ENCODE measurements around the gene ARL17B. TPM values are rescaled to one million over a fixed set of nuclear protein-coding genes. Genes with fewer than 3 reads are reported as not detected.
"Not testable (repeated sequence)": the region's sequence is repeated elsewhere in the genome, so short reads cannot be mapped to it uniquely, and the experiment has no call there.

ARL17B gene
- total RNA-seq = 10.6 TPM
- polyA plus RNA-seq = 10.7 TPM
- long read RNA-seq, donor 1, partial matches to known transcripts = 0 of 1 reads
- long read RNA-seq, donor 1, other reads (novel, unspliced or antisense) = 0 of 1 reads
- long read RNA-seq, donor 2 = 0 reads
- long read RNA-seq, donor 3, transcript ARL17B-202 (4 exons, 743 nt) = major isoform, 11 of 24 reads
- long read RNA-seq, donor 3, partial matches to known transcripts = 5 of 24 reads
- long read RNA-seq, donor 3, other reads (novel, unspliced or antisense) = 7 of 24 reads
- long read RNA-seq, donor 4, partial matches to known transcripts = 0 of 2 reads
- long read RNA-seq, donor 4, other reads (novel, unspliced or antisense) = 0 of 2 reads
- long read RNA-seq, donor 5, transcript ARL17B-202 (4 exons, 743 nt) = major isoform, 8 of 9 reads
- long read RNA-seq, donor 5, partial matches to known transcripts = 0 of 9 reads
- long read RNA-seq, donor 5, other reads (novel, unspliced or antisense) = 0 of 9 reads
- long read RNA-seq, donor 6, transcript ARL17B-202 (4 exons, 743 nt) = major isoform, 9 of 17 reads
- long read RNA-seq, donor 6, partial matches to known transcripts = 7 of 17 reads
- long read RNA-seq, donor 6, other reads (novel, unspliced or antisense) = 0 of 17 reads
- long read RNA-seq, donor 7, partial matches to known transcripts = 0 of 2 reads
- long read RNA-seq, donor 7, other reads (novel, unspliced or antisense) = 0 of 2 reads
- long read RNA-seq, donor 8, partial matches to known transcripts = 0 of 1 reads
- long read RNA-seq, donor 8, other reads (novel, unspliced or antisense) = 0 of 1 reads
- long read RNA-seq, donor 9, partial matches to known transcripts = 0 of 4 reads
- long read RNA-seq, donor 9, other reads (novel, unspliced or antisense) = 0 of 4 reads
- long read RNA-seq, donor 10, partial matches to known transcripts = 0 of 1 reads
- long read RNA-seq, donor 10, other reads (novel, unspliced or antisense) = 0 of 1 reads

DNA sequence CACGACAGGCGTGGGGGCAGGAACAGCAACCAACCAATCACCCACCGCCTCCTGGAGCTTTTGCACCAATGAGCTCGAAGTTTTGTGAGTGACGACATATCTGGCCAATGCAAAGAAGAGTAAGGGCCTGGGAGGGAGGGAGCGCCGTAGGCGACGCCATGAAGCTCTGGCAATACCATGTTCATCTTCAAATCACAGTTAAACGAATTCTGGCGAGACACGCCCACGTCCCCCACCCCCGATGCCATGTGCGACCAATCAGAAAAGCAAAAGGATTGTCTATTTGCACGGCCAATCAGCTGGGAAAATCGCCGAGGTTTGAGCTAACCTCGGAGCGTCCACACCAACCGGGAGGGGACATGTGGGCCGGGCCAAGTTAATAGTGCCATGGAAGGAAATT is at the start of gene ARL17B:
Gene ARL17B (minus strand): TSS at position 12 of the 400 bp plus-strand sequence. CDS start 3,369 bp downstream, outside the sequence.
- not testable (repeated sequence) for H3K27me3 ChIP-seq (ENCODE audit: control insufficient read depth in 2 of 2, insufficient read depth in 1 of 2, low read length in 1 of 2); H3K9me3 ChIP-seq (ENCODE audit: control insufficient read depth in 2 of 2, insufficient read depth in 1 of 2, low read length in 1 of 2); H3K36me3 ChIP-seq (ENCODE audit: control insufficient read depth in 2 of 2, insufficient read depth in 2 of 2, low read length in 1 of 2); H3K4me3 ChIP-seq (ENCODE audit: low read length in 2 of 2); H3K4me1 ChIP-seq (ENCODE audit: control insufficient read depth in 2 of 2, insufficient read depth in 2 of 2, low read length in 2 of 2); DNase-seq (ENCODE audit: low read depth in 6 of 9, low spot score in 9 of 9); H3K27ac ChIP-seq (ENCODE audit: low read depth in 1 of 2, low read length in 1 of 2)
- WGBS = 0% methylated on average over 9 of the region's 22 CpGs

DNA sequence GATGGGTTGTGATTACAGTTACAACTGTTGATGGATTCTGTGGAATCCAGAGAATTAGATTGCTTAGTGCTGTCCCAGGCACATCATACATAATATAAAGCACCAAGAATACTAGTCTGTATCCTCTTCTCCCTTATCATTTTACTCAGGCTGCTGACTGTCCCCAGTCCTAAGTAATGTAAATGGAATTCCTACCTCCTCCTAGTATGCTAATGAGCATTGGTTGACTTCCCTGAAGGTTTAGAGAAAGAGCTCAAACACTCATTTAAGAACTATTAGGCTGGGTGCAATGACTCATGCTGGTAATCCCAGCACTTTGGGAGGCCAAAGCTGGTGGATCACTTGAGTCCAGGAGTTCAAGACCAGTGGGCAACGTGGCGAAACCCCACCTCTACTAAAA is 48.3 kb upstream of the ARL17B start:
- H3K27ac ChIP-seq (ENCODE audit: low read depth in 1 of 2, low read length in 1 of 2); H3K4me1 ChIP-seq (ENCODE audit: control insufficient read depth in 2 of 2, insufficient read depth in 2 of 2, low read length in 2 of 2); H3K9me3 ChIP-seq (ENCODE audit: control insufficient read depth in 2 of 2, insufficient read depth in 1 of 2, low read length in 1 of 2); H3K4me3 ChIP-seq (ENCODE audit: low read length in 2 of 2); DNase-seq (ENCODE audit: low read depth in 6 of 9, low spot score in 9 of 9); H3K27me3 ChIP-seq (ENCODE audit: control insufficient read depth in 2 of 2, insufficient read depth in 1 of 2, low read length in 1 of 2); H3K36me3 ChIP-seq (ENCODE audit: control insufficient read depth in 2 of 2, insufficient read depth in 2 of 2, low read length in 1 of 2): not testable (repeated sequence)
- no CpG with 5 or more reads among the region's 2 CpGs for WGBS

DNA sequence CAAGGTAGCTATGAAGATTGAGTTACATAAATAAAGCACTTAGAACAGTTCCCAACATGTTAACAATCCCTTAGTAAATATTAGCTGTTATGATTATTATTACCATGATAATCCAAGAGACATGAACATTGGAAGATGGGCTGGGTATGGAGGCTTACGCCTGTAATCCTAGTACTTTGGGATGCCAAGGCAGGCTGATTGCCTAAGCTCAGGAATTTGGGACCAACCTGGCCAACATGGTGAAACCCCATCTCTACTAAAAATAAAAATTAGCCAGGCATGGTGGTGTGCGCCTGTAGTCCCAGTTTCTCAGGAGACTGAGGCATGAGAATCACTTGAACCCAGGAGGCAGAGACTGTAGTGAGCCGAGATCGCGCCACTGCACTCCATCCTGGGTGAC is 45.6 kb upstream of the ARL17B start:
- not testable (repeated sequence) for H3K27ac ChIP-seq (ENCODE audit: low read depth in 1 of 2, low read length in 1 of 2); H3K36me3 ChIP-seq (ENCODE audit: control insufficient read depth in 2 of 2, insufficient read depth in 2 of 2, low read length in 1 of 2)
- no CpG with 5 or more reads among the region's 5 CpGs for WGBS

DNA sequence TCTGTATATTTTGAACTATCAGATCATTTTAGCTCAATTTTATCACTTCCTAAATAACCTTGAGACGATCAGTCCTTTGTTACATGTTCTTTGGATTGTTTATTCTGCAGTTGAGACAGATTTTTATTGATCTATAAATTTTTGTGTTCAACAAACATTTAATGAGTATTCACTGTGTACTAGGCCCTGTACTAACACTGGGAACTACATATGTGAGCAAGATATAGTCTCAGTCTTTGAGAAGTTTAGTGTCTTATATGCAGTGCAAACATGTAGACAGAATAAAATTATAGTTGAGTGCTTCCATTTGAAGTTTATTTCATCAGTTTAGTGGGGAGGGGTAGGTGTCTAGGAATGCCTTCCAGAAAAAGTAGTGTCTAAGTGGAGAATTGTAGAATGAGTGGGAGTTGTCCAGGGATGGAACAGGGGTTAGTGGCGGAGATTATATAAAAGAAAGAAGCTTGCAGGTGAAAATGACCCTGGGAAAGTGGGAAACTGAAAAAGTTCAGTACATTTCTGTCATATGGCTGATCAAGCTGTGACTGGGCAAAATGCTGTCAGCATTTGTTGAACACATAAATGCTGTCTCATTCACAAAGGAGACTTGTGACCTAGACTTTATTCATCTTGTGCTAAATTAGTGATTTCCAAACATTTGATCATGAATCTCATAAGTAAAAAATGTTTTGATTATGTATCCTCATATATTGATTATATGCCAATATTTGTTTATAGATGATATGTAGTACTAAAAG is 39.6 kb upstream of the ARL17B start:
- H3K36me3 ChIP-seq (ENCODE audit: control insufficient read depth in 2 of 2, insufficient read depth in 2 of 2, low read length in 1 of 2); DNase-seq (ENCODE audit: low read depth in 6 of 9, low spot score in 9 of 9); H3K27me3 ChIP-seq (ENCODE audit: control insufficient read depth in 2 of 2, insufficient read depth in 1 of 2, low read length in 1 of 2); H3K9me3 ChIP-seq (ENCODE audit: control insufficient read depth in 2 of 2, insufficient read depth in 1 of 2, low read length in 1 of 2); H3K4me3 ChIP-seq (ENCODE audit: low read length in 2 of 2); H3K27ac ChIP-seq (ENCODE audit: low read depth in 1 of 2, low read length in 1 of 2); H3K4me1 ChIP-seq (ENCODE audit: control insufficient read depth in 2 of 2, insufficient read depth in 2 of 2, low read length in 2 of 2): not testable (repeated sequence)
- WGBS = no CpG with 5 or more reads among the region's 2 CpGs

More for the DNA sequence above, 45.6 kb upstream of the ARL17B start:
- not testable (repeated sequence) for DNase-seq (ENCODE audit: low read depth in 6 of 9, low spot score in 9 of 9); H3K27me3 ChIP-seq (ENCODE audit: control insufficient read depth in 2 of 2, insufficient read depth in 1 of 2, low read length in 1 of 2); H3K4me3 ChIP-seq (ENCODE audit: low read length in 2 of 2); H3K4me1 ChIP-seq (ENCODE audit: control insufficient read depth in 2 of 2, insufficient read depth in 2 of 2, low read length in 2 of 2); H3K9me3 ChIP-seq (ENCODE audit: control insufficient read depth in 2 of 2, insufficient read depth in 1 of 2, low read length in 1 of 2)

DNA sequence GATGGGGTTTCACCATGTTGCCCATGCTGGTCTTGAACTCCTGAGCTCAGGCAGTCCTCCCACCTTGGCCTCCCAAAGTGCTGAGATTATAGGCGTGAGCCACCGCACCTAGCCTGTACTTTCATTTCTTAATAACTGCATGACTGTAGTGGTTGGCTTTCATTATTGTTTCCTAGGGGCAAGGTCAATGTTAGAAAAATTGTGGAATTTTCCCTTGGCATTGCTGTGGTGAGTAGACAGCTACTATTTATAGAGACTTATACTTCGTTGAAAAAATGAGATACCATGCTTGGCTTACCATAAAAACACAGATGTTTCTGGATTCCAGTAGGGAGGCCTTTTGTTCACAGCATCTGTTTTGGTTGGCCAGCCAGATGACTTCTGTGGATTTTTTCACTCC is 39.0 kb upstream of the ARL17B start:
- not testable (repeated sequence) for H3K36me3 ChIP-seq (ENCODE audit: control insufficient read depth in 2 of 2, insufficient read depth in 2 of 2, low read length in 1 of 2); DNase-seq (ENCODE audit: low read depth in 6 of 9, low spot score in 9 of 9); H3K4me1 ChIP-seq (ENCODE audit: control insufficient read depth in 2 of 2, insufficient read depth in 2 of 2, low read length in 2 of 2); H3K27me3 ChIP-seq (ENCODE audit: control insufficient read depth in 2 of 2, insufficient read depth in 1 of 2, low read length in 1 of 2); H3K9me3 ChIP-seq (ENCODE audit: control insufficient read depth in 2 of 2, insufficient read depth in 1 of 2, low read length in 1 of 2); H3K27ac ChIP-seq (ENCODE audit: low read depth in 1 of 2, low read length in 1 of 2); H3K4me3 ChIP-seq (ENCODE audit: low read length in 2 of 2)
- 84% methylated on average over 1 of the region's 3 CpGs for WGBS

DNA sequence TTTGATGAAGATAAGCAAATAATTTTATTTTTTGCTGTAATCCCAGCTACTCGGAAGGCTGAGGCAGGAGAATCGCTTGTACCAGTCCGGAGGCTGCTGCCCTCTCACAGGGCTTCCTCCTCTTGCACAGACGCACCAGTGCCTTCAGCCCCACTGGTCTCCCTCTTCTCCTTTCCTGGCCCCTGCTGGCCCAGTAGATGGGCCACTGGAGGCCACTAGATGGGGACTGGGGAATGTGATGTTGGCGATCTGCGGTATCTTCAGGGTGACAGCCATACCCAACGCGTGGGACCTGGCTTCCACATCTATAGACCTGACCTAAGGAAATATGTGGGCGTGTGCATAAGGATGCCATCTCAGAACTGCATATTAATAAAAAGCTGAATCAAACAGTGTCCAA is 38.4 kb upstream of the ARL17B start:
- WGBS = 96% methylated on average over 4 of the region's 9 CpGs
- not testable (repeated sequence) for DNase-seq (ENCODE audit: low read depth in 6 of 9, low spot score in 9 of 9); H3K9me3 ChIP-seq (ENCODE audit: control insufficient read depth in 2 of 2, insufficient read depth in 1 of 2, low read length in 1 of 2); H3K27me3 ChIP-seq (ENCODE audit: control insufficient read depth in 2 of 2, insufficient read depth in 1 of 2, low read length in 1 of 2); H3K27ac ChIP-seq (ENCODE audit: low read depth in 1 of 2, low read length in 1 of 2); H3K4me1 ChIP-seq (ENCODE audit: control insufficient read depth in 2 of 2, insufficient read depth in 2 of 2, low read length in 2 of 2); H3K4me3 ChIP-seq (ENCODE audit: low read length in 2 of 2); H3K36me3 ChIP-seq (ENCODE audit: control insufficient read depth in 2 of 2, insufficient read depth in 2 of 2, low read length in 1 of 2)

DNA sequence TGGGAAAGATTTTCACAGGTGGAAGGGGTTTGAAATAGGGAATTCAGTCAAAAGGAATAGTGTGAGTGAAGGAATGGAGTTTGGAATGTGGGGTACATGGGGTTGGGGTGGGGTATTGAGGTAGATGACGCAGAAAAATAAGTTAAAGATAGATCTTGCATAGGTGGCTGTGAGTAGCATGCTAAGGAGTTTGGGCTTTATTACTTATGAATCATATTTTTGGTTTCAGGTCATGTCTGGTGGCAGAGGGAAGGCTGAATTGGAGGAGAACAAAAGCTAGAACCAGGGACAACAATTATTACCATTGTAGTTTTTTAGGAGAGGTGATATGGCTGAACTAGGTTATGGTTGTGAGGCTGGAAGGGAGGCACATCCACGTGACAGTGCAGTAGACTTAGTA is 34.7 kb upstream of the ARL17B start:
- H3K9me3 ChIP-seq (ENCODE audit: control insufficient read depth in 2 of 2, insufficient read depth in 1 of 2, low read length in 1 of 2); H3K27me3 ChIP-seq (ENCODE audit: control insufficient read depth in 2 of 2, insufficient read depth in 1 of 2, low read length in 1 of 2); H3K27ac ChIP-seq (ENCODE audit: low read depth in 1 of 2, low read length in 1 of 2); H3K4me3 ChIP-seq (ENCODE audit: low read length in 2 of 2); DNase-seq (ENCODE audit: low read depth in 6 of 9, low spot score in 9 of 9); H3K36me3 ChIP-seq (ENCODE audit: control insufficient read depth in 2 of 2, insufficient read depth in 2 of 2, low read length in 1 of 2); H3K4me1 ChIP-seq (ENCODE audit: control insufficient read depth in 2 of 2, insufficient read depth in 2 of 2, low read length in 2 of 2): not testable (repeated sequence)
- 96% methylated on average over 1 of the region's 2 CpGs for WGBS

DNA sequence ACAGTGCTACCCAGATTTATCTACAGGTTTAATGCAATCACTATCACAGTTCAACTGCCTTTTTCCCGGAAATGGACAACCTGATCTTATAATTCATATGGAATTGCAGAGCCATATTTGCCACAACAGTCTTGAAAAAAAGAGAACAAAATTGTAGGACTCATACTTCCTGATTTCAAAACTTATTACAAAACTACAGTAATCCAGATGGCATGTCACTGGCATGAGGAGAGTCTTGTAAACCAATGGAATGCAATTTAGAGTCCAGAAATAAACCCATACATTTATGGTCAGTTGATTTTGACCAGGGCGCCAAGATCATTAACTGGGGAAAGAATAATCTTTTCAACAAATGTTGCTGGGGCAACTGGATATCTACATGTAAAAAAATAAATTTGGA is 32.1 kb upstream of the ARL17B start:
- H3K36me3 ChIP-seq (ENCODE audit: control insufficient read depth in 2 of 2, insufficient read depth in 2 of 2, low read length in 1 of 2); H3K27ac ChIP-seq (ENCODE audit: low read depth in 1 of 2, low read length in 1 of 2); H3K4me3 ChIP-seq (ENCODE audit: low read length in 2 of 2); H3K27me3 ChIP-seq (ENCODE audit: control insufficient read depth in 2 of 2, insufficient read depth in 1 of 2, low read length in 1 of 2); DNase-seq (ENCODE audit: low read depth in 6 of 9, low spot score in 9 of 9); H3K4me1 ChIP-seq (ENCODE audit: control insufficient read depth in 2 of 2, insufficient read depth in 2 of 2, low read length in 2 of 2); H3K9me3 ChIP-seq (ENCODE audit: control insufficient read depth in 2 of 2, insufficient read depth in 1 of 2, low read length in 1 of 2): not testable (repeated sequence)
- no CpG with 5 or more reads among the region's 2 CpGs for WGBS

DNA sequence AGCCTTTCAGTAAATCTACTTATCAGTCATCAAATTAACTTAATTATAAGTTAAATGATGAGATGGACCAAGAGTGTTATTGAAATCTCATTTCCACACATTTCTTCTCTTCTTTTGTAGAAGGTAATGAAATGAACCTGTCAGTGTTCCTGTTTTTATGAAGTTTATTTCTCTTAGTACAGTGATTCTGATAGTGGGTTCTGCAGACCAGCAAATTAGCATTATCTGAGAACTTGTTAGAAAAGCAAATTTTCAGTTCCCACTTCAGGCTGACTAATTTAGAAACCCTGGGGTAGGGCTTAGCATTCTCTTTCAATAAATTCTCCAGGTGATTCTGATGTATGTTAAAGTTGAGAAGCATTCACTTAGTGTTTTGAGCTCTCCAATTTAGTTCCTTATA is 23.9 kb upstream of the ARL17B start:
- H3K9me3 ChIP-seq (ENCODE audit: control insufficient read depth in 2 of 2, insufficient read depth in 1 of 2, low read length in 1 of 2); H3K4me3 ChIP-seq (ENCODE audit: low read length in 2 of 2); DNase-seq (ENCODE audit: low read depth in 6 of 9, low spot score in 9 of 9); H3K4me1 ChIP-seq (ENCODE audit: control insufficient read depth in 2 of 2, insufficient read depth in 2 of 2, low read length in 2 of 2); H3K36me3 ChIP-seq (ENCODE audit: control insufficient read depth in 2 of 2, insufficient read depth in 2 of 2, low read length in 1 of 2); H3K27ac ChIP-seq (ENCODE audit: low read depth in 1 of 2, low read length in 1 of 2); H3K27me3 ChIP-seq (ENCODE audit: control insufficient read depth in 2 of 2, insufficient read depth in 1 of 2, low read length in 1 of 2): not testable (repeated sequence)
